GM19043 (cell line): Measurements from ENCODE around the gene USP47.

Source experiments
- ATAC-seq: cut with Tn5 transposase; IDR thresholded peaks from one replicate; pipeline ENCODE4 v1.9.1; 2021; ENCODE audit warnings: low read depth; ENCODE audit not compliant: unreplicated experiment

The USP47 gene

DNA sequence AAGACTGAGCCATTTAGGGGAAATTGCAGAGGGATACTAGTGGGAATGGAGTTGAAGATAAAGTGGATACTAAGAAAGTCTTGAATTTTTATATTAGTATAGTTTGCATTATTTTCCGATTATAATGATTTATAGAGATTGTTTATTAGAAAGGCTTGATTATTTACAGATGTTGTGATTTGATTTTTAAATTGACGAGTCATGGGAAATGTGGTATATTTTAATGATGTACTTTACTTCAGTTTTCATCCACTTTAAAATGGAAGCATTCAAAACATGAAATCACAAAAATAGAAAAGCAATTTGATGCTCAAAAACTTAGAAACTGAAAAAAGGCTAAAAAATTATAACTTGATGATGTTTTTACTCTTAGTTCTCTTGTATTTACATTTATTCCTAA is 21.2 kb downstream of the USP47 start:
- ATAC-seq: no peak

DNA sequence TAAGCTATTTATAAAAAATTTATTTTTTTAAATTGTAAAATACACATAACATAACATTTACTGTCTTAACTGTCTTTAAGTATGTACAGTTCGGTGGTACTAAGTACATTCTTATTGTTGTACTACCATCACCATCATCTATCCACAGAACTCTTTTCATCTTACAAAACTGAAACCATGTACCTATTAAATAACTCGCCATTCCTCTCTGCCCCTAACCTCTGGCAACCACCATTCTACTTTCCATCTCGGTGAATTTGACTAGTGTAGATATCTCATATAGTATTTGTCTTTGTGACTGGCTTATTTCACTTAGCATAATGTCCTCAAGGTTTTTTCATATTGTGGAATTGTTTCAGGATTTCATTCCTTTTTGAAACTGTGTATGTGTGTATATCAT is 22.6 kb downstream of the USP47 start:
- ATAC-seq: no peak

DNA sequence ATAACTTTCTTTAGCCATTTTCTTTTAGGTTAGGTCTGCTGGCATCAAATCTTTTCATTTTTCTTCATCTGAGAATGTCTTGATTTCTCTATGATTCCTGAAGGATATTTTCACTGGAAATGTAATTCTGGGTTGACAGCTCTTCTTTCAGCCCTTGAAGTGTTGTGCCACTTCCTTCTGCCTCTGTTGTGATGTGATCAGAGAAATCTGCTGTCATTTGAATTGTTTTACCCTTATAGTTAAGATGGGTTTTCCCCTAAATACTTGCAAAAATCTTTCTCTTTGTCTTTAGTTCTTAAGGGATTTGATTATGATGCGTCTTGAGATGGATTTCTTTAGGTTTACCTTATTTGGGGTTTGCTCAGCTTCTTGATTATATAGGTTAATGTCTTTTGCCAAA is 23.0 kb downstream of the USP47 start:
- no peak for ATAC-seq

DNA sequence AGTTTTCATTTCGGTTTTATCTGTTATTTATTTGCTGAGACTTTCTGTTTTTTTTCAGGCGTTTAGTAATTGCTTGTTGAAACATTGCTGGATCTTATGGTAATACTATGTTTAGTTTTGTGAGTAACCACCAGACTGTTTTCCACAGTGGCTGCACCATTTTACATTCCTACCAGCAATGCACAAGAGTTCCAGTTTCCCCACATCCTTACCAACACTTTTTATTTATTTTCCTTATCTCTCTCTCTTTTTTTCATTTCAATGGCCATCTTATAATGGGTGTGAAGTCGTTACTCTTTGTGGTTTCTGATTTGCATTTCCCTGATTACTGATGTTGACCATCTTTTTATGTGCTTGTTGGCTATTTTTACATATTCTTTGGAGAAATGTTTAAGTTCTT is 23.7 kb downstream of the USP47 start:
- no peak for ATAC-seq

DNA sequence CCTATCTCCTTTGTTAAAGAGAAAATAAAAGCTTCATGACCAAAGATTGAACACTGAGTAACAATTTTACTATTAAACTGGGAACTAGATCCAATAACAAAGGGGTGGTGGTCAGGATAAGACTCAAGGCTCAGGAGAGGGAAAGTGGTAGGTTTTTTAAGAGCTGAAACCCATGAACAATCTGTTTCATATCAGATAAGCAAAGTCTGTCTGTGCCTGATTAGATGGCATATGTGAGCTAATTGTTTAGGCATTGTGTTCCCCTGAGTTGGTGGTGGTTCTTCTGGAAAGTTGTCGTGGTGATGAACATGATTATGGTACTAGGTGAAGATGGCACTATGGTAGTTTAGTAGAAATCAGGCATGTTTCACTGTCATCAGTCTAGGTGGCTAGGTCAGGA is 24.4 kb downstream of the USP47 start:
- no peak for ATAC-seq

DNA sequence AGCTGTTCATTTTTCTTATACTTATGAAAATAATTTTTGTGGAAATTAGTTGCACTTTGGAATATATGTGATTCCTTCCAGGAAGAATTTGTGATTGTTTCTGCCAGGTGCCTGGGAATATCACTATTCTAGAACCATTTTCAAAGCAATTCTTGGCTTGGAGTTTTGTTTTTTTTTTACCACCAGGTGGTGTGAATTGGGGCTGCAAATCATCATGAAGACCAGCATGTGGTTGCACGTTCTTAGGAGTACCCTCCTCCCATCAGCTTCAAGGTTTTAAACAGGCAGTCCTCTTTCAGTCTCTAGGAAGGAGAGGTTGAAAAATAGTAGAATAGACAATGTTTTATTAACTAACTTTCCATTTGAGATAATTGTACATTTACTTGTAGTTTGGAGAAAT is 25.9 kb downstream of the USP47 start:
- no peak for ATAC-seq

DNA sequence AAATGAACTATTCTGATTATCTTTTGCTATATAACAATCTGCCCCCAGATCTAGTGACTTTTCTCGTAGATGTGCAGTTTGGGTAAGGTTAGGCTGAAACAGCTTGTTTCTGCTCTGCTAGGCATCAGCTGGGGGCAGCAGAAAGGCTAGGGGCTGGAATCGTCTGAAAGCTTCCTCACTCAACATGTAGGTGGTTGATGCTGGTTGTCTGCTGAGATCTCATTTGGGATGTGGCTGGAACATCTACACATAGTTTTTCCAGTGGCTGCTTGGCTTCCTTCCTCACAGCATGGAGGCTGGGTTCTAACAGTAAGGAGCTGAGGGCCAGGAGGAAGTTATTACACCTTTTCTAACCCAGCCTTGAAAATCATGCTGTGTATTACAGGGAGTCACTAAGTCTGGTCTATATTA is 30.2 kb downstream of the USP47 start:
- ATAC-seq: no peak

DNA sequence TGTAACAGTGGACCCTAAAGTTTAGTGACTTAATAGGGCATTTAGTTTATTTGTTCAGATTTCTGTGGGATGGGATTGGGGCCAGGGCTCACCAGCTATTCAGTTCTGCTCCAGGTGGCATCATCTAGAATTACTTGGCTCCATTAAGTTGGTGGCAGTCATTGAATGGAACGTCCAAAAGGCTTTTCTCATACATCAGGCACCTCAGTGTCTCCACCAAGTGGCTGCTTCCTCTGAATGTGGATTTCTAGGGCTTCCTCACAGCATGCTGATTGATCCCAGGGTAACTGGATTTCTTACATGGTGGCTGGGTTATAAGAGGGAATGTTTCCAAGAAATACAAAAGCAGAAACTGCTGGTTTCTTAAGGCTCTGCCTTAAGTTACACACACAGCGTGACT is 34.7 kb downstream of the USP47 start:
- ATAC-seq: no peak

DNA sequence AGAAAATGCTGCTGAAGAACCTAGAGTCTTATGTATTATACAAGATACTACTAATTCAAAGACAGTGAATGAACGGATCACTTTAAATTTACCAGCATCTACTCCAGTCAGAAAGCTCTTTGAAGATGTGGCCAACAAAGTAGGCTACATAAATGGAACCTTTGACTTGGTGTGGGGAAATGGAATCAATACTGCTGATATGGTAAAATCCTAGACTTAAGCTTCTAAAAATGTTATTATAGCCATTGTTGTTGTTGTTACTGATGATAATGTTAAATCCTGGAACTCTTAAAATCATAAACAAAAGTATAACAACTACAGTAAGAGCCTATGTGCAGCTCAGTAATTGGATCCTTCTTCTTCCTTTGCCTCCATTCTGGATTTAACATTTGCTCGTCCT is 38.4 kb downstream of the USP47 start:
- no peak for ATAC-seq

DNA sequence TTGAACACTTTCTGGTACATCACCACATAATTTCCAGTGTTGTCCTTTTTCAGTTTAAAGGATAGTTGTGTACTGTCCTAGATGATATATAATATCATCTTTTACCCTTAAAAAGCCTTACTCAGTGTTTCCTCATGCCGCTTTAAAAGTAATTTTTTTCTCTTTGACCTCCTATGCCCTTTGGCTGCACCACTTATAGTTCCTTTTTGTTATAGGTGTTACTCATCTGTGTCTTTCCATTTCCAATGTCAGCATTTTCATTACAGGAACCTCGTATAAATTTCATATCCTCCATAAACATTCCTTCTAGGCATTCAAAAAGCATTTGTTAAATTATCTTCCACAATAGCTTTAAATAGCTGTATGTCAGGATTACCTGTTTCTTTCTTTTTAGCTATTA is 40.8 kb downstream of the USP47 start:
- ATAC-seq: no peak

DNA sequence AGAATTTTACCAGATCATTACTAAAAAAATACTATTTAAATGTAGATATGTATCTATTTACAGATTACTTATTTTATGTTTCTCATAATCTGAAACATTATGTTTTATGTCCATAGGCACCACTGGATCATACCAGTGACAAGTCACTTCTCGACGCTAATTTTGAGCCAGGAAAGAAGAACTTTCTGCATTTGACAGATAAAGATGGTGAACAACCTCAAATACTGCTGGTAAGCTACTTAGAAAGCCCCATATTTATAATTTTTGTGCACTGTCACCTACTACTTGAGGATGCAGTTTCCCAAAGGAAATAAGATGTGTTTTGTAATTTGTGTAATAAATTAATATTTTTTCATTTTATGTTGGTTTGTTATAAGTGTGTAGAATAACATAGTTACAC is 42.6 kb downstream of the USP47 start:
- ATAC-seq: no peak

DNA sequence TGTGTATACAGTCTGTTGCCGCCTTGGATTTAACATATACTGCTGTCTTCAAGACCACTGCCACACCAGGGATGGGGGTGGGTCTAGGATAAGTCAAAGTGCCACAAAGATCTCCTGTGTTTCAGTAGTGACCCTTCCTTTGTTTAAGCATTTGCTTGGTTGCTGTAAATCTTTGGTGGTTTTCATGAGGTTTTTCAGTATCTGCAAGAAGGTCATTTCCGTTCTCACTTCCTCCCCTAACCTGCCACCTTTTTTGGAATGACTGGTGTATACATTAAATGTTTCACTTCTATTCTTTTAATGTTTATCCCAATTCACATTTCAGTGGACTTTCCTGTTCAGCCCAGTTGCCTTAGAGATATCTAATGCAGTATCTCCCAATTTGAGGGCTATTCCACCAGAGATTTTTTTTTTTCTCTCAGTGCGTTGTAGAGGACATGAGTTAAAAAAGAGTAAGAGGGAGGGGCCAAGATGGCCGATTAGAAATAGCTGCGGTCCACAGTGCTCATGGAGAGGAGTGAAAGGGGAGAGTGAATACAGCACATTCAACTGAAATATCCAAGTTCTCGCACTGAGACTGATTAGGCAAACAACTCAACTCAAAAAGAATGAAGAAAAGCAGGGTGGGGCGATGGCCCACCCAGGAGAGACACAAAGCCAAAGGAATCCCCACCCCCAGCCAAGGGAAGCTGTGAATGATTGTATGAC is 43.2 kb downstream of the USP47 start:
- peak; percentile 91 for ATAC-seq

DNA sequence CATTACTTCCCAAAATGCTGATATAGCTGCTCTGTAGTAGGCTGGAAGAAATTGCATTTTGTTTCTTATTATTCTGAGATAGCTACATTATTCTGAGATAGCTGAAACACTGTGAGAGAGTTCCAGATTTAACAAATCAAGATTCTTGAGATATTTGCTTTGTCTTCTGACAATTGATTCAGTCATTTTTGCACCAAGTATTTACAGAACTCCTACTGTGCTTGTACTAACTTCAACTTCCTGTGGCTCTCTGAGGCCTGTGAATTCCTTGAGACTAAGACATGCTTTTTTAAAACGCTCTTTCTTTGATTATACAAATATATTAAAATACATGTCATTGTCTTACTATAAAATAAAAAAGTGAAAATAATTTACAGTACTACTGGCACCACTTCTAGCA is 52.7 kb downstream of the USP47 start:
- no peak for ATAC-seq

DNA sequence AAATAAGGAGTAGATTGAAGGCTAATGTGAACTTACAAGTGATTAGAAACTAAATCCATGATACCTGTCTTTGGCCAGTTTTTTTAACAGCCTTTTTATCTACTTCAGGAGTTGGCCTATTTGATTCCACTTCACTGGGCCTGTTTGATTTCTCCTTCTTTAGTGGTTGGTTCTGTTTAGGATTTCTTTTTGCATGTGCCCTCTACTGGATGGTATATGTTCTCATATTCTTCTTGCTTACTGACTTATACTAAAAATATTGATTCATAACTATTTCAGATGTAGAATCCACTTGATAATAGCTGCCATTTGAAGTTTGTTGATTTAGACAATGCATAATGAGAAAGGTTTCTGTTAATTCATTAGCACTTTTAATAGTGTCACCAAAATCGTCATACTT is 53.9 kb downstream of the USP47 start:
- no peak for ATAC-seq

DNA sequence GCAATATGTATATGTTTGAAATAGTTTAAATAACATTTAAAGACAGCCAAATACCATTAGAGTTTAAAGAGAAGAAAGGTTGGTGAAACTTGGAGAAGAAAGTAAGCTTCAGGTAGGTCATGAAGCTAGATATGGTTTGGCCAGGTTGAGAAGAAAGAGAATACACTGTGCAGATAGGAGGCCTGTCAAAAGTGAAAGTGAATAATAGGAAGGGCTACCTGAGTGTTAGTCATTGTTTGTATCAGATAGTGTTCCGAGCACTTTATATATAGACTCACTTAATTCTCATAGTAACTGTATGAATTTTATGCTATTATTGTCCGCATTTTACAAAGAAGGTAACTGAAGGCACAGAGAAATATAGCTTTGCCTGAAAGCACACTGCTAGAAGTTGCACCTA is 56.9 kb downstream of the USP47 start:
- ATAC-seq: no peak

DNA sequence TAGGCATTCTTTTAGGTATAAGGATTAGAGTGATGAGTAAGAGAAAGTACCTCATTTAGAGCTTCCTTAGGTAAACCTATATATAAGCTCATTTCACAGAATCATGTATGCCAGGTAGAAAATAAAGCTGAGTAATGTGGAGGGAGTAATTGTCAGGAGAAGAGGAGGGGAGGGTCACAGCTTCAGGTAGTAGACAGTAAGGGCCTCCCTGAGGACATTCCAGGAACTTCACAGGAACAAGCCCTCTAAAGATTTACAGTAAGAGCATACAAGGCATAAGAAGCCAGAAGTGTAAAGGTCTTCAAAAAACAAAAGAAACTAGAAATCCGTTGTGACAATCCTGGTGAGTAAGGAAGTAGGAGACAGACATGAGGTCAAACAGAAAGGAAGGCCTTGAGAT is 57.6 kb downstream of the USP47 start:
- no peak for ATAC-seq

DNA sequence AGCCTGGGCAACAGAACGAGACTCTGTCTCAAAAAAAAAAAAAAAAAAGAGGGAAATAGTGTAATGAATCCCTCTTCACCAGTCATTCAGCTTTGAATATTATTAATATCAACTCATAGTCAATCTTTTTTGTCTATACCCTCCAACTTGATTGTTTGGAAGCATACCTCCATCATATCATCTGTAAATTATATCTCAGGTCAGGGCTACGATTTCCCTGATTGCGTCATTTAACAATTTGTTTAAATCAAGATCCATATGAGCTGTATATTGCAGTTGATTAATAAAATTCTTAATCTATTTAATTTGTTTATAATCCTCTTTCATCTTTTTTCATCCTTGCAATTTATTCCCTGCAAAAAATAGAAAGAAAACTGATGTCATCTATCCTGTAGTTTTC is 60.2 kb downstream of the USP47 start:
- ATAC-seq: no peak

DNA sequence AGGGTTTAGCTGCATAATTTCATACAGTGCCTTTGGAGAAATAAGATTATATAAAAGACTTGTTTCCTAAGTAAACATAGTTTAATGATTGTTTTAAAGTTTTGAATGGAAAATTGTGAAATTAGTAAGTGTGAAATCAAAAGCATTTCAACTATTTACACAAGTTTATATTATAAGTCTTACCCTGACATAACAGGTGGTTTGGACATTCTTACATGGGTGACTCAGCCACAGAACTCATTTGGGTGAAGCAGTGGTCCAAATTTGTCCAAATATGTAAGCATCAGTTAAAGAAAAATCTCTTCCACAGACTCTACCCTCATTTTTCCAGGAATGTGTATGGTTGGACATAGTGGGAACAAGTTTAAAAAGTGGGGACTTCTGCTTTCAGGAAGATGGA is 68.0 kb downstream of the USP47 start:
- ATAC-seq: no peak

DNA sequence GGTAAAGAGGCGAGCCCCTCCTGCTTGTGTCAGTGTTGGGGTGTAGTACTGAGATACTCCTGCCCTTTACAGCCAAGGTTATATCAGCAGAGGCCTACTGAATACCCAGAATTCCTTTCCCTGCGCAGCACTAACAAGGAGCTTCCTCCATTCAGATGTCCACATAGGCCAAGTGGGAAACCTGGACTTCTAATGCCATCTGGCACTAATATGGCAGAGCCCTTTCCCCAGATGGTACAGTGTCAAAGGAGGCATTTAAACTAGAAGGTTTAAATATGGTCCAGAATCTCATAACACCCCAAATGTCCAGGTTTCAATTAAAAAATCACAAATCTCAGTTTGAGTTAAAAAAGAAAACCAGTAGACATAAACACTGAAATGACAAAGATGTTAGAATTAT is 68.8 kb downstream of the USP47 start:
- no peak for ATAC-seq

DNA sequence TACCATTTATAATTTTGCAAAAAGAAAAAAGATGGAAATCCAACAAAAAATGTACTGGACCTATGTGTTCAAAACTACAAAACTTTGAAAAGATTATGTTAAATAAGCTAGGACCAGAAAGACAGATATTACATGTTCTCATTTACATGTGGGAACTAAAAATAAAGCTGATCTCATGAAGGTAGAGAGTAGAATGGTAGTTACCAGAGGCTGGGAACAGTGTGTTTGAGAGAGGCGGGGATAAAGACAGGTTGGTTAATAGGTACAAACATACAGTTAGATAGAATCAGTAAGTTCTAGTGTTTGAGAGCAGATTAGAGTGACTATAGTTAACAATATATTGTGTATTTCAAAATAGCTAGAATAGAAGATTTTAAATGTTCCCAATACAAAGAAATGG is 71.6 kb downstream of the USP47 start:
- no peak for ATAC-seq

DNA sequence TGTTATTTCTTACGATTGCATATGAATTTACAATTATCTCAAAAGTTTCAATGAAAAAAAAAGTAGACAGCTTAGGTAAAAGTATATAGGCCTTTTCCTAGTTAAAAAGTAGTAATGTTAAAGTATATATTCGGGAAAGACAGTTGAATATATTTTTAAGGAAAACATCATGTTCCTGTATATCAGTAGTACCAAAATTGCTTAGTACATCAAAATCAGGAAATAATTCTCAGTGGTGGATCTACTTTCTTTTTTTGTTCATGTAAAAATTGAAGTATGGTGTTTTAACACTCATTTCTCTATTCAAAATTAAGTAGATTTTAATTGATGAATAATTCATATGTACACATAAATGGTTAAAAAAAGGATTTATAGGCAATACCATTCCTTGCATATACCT is 73.9 kb downstream of the USP47 start:
- no peak for ATAC-seq

DNA sequence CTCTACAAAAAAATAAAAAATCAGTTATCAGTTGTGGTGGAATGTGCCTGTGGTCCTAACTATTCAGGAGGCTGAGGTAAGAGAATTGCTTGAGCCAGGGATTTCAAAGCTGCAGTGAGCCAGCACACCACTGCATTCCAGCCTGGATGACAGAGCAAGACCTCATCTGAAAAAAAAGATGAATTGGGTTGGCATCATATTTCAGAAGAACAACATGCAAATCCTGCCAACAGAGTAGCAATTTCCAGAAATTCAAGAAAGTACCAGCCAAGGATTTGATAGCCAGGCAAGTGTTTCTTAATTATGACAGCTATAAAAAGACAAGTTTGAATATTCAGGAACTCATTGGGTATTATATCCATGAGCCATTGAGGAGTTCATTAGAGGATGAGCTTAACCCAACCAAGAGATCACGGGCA is 75.2 kb downstream of the USP47 start:
- ATAC-seq: no peak

DNA sequence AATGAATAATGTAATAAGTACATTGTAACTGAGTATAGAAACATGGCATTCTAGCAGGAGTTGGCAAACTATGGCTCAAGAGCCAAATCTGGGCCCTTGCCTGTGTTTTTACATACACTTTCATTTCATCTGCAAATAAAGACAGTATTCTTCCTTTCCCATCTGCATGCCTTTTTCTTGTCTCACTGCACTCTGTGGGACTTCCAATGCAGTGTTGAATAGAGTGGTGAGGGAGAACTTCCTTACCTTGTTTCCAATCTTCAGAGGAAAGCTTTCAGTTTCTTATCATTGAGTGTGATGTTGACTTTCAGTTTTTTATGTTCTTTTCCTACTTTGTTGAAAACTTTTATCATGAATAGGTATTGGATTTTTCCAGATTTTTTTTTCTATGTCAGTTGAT is 82.1 kb downstream of the USP47 start:
- no peak for ATAC-seq
